HuH-7 (cell line): Measurements from ENCODE around the gene PRELP.
"Not testable (repeated sequence)": the region's sequence is repeated elsewhere in the genome, so short reads cannot be mapped to it uniquely, and the experiment has no call there.

Source experiments
- DNase-seq: peaks from one replicate; pipeline ENCODE4 v3.0.0; 2011; ENCODE audit warnings: low spot score

The PRELP gene

GRCh38 chr1:203475012-203475981 is at the start of gene PRELP:
TSS of gene PRELP (plus strand) at chr1:203475806. CDS start at chr1:203483185, 7,379 bp downstream.
- DNase-seq, result no peak

GRCh38 chr1:203426366-203426765 is 49.2 kb upstream of the PRELP start:
- DNase-seq, result no peak

DNA sequence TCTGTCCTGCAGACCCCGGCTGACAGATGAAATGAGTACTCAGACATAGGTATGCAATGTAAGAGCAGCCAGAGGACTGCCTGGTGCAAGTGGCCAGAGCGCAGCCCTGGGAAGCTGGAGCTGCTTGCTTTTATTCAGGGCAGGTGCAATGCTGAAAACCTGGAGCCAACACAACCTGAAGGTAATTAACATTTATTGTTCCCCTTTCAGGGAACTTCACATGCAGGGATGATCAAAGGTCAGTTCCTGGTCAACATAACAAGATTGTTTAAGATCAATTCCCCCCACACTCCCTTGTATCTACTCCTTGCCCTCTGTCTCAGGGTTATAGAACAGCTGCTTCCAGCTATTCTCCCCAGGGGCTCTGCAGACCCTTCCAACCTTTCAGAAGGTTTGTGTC is 48.7 kb upstream of the PRELP start:
- DNase-seq, result no peak

- DNase-seq, result no peak
These were observed 48.2 kb upstream of the PRELP start for GRCh38 chr1:203427451-203427850.

- DNase-seq, result no peak
These were observed 46.5 kb upstream of the PRELP start for GRCh38 chr1:203428981-203429599.

DNA sequence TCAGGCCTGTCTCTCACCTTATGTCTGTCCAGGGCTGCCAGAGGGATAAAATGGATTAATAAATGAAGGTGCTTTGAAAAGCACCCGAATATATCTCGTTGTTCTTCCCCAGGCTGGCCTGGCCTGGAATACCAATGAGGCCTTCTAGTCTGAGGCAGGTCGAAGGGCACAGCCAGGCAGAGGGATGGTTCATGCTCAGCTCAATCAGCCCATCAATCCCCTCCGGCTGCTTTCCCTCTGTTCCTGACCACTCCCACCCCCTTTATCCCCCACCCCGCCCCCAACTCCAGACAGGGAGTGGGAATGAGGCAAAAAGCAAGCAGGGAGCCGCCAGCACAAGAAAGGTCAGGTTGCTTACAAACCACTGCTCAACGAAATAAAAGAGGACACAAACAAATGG is 40.0 kb upstream of the PRELP start:
- DNase-seq, result no peak

GRCh38 chr1:203437696-203438315 is 37.8 kb upstream of the PRELP start:
- DNase-seq, result no peak

DNA sequence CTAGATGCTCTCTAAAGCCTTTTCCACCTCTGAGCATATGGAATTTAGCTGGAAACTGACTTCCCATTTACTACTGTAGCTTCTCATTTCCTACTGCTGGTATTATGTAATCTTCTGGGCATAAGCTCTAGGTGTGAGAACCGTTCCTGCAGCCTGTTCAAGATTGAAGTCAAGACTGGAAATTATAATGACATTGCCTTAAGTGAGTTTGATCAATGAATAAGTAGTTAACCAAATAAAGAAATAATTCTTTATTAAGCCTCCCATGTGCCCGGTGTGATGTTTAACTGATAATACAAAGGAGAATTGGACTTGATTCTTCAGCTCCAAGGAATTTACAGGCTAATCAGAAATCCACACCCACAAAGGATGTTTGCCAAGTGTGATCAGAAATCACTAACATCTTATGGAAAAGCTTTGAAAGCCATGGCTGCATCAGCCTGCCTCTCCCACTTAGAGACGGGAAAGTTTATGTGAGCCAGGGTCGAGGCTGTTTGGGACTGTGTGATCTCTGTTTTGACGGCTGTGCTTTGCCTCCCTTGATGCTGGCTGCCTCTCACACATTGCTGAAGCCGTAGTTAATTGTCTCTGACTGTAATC is 36.4 kb upstream of the PRELP start:
- DNase-seq, result no peak

GRCh38 chr1:203440771-203441170 is 34.8 kb upstream of the PRELP start:
- DNase-seq, result peak; percentile 23

DNA sequence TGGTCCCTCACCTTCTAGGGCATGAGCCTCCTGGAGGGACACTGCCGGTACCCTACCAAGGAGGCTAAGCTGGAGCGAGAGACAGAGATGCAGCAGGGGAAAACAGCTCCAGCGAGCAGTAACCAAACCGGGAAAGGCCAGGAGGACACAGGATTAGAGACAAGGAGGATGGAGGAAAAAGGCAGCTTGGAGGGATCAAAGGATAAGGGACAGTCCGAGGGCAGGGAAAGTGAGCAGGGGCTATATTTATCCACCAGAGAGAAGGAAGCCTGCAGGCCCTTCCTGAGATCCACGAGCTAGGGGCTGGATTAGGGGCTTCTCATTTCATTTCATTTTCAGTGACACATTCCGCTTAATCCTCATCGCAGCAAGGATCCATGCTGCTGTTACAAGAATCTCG is 33.8 kb upstream of the PRELP start:
- DNase-seq, result no peak

DNA sequence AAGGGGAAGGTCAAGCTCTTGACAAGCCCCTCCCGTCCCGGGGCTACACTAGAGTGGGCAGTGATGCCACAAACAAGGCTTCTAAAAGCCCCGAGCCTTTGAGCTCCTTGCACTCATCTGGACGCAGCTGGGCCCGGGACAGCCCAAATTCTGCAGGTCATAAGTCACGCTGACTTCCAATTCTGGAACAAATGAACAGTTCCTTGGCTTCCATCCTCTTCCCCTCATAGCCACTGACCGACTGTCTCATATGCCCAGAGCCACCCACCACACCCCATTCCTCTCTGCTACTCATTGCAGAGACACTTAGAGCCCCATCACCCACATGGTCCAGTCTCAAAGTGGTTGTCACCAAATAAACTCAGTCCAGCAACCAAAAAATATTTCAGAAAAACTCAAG is 32.8 kb upstream of the PRELP start:
- no peak for DNase-seq

- no peak for DNase-seq
These were observed 32.3 kb upstream of the PRELP start for GRCh38 chr1:203443296-203443695.

DNA sequence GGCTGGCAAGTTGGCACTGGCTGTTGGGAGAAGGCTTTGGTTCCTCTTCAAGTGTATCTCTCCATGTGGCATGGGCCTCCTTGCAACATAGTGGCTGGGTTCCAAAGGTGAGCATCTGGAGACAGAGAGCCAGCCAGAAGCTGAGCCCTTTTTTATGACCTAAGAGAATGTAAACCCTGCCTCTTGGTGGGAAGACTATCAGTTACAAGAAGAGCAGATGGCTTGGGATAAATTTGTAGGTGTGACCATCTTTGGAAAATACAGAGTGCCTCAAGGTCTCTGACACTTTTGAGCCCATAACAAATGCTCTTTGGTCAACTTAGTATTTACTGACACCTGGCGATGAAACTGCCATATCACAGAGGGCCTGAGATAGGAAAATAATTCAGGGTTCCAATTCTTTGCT is 31.4 kb upstream of the PRELP start:
- no peak for DNase-seq

DNA sequence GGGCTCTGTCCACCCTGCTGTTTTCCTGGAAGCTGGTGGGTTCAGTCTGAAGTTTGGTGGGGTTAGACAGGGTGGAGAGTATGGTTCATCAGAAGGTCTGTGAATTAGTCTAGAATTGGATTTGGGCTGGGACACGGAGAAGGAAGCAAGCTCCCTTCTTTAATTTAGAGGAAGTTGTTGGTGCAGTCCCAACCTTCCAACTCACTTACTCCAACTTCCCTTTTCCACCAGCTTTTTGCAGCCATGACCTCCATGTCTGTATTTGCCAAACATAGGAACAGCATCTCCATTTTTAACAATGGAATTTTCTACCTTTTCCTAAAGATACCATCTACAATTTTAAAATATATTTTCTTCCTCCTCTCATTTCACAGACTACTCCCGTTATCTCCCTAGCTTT is 28.5 kb upstream of the PRELP start:
- no peak for DNase-seq

GRCh38 chr1:203447598-203447997 is 28.0 kb upstream of the PRELP start:
- DNase-seq, result not testable (repeated sequence)

GRCh38 chr1:203448521-203449061 is 27.0 kb upstream of the PRELP start:
- DNase-seq, result no peak

- DNase-seq, result no peak
These were observed 25.6 kb upstream of the PRELP start for GRCh38 chr1:203450001-203450400.

GRCh38 chr1:203450479-203451149 is 25.0 kb upstream of the PRELP start:
- peak; percentile 34 for DNase-seq

DNA sequence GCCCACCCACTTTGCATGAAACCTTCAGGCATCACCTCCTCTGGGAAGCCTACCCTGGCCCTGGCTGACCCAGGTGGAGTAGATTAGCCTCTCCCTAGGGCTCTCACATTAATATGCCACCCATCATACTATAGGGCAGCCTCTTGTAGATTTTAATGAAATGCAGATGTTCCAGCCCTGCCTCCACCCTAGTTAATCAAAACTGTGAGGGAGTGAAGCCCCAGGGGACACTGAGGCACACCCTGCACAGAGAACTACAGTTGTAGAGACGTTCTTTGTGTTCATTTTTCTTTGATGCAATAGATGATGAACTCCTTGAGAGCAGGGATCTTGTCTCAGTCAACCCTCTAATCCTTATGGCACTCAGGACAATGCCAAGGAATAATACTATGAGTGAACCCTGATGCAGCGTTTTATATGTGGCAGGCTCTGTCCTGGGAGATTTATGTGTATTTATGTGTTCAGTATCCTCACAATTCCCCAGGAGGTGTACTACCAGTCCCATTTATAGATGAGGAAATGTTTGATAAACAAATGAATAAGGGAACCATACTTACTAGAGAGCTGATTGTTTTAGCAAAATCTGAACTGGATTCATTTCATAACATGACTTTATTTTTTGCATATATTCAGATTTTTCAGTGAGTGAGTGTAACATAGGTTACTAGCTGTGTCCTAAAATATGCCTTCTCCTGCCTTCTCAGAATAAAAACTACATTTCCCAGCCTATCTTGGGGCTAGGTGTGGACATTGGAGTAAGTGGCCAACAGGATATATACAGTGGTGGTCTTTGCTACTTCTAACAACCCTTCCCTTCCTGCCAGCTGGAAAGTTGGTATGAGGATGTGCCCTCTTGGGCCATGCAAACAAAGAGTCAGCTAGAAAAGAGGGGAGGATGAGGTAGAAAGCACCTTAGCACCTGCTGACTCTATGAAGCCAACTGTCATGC is 23.5 kb upstream of the PRELP start:
- no peak for DNase-seq

- no peak for DNase-seq
These were observed 22.6 kb upstream of the PRELP start for GRCh38 chr1:203453016-203453415.

- DNase-seq, result no peak
These were observed 22.0 kb upstream of the PRELP start for GRCh38 chr1:203453616-203454015.
